NCI-H1048 (cell line): ENCODE data around the gene TMPRSS5.
"Not testable (repeated sequence)": the region's sequence is repeated elsewhere in the genome, so short reads cannot be mapped to it uniquely, and the experiment has no call there.

Experiments
- DNase-seq: peaks from one replicate; lab custom pipeline; 2025; lab: John Stamatoyannopoulos, UW

The TMPRSS5 gene

DNA sequence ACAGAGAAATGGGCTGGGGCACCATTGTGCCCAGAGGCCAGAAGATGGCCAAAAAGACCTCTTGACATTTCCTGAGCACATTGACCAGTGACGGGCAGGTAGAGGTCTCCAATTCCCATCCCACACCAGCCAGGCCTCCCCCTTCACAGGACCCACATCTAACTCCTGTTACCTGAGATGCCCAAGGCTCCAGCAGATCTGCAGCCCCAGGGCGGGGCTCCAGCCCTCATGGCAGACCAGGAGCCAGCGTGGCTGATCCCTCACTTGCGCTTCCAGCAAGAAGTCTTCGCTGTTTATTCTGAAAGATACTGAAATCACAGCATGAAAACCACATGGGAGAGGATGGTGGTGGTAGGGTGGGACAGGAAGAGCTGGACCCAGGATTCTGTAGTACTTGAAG, 9.0 kb downstream of the TMPRSS5 start:
- DNase-seq: no peak

DNA sequence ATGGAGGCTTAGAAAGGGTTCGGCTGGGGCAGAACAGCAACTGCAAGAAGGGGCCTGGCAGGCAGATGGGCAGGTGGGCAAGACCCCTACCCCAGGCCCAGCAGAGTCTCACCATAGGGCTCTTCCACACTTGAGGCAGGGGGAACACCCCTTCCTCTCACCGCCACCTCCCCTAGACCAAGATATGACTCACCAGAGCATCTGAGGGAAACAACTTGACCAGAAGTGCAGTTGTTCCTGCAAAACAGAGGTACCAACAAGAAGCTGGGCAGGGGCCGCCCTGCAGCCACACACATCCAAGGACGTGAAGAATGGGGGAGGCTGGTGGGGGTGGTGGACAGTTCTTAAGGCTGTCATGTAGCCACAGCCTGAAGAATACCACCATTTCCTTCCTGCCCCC, 10.9 kb downstream of the TMPRSS5 start:
- no peak for DNase-seq

DNA sequence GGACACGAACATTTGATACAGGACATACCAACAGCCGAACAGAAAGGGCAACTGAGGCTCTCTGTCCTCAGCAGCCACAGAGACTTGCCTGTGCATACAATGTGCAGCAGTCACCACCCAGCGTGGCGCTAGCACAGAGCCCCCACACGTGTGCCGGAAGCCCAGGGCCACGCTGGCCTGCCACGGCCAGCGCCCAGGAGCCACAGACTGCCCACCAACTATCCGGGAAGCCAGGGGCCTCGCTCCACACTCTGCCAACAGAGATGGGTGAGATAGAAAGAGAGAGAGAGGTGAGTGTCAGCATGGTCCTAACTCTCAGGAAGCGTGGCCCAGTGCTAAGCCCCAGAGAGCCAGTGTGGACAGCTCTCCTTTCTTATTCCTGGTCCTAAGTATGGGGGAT, 11.7 kb downstream of the TMPRSS5 start:
- no peak for DNase-seq

DNA sequence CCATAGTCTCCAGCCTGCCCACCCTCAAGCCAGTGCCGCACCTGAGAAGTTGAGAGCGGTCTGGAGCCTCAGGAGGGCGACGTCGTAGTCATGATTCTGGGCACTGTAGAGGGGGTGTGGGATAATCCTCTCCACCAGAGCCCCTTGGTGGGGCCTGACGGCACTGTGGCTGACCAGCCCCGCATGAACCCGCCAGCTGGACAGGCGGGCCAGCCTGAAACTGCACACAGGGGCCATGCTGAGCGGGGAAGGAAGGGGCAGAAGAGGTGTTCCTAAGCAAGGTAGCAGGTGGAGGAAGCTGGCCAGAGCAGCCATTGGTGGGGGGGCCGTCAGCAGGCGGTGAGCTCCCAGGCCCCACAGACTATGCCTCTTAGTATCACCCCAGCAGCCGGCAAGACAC, 13.1 kb downstream of the TMPRSS5 start:
- DNase-seq: no peak

DNA sequence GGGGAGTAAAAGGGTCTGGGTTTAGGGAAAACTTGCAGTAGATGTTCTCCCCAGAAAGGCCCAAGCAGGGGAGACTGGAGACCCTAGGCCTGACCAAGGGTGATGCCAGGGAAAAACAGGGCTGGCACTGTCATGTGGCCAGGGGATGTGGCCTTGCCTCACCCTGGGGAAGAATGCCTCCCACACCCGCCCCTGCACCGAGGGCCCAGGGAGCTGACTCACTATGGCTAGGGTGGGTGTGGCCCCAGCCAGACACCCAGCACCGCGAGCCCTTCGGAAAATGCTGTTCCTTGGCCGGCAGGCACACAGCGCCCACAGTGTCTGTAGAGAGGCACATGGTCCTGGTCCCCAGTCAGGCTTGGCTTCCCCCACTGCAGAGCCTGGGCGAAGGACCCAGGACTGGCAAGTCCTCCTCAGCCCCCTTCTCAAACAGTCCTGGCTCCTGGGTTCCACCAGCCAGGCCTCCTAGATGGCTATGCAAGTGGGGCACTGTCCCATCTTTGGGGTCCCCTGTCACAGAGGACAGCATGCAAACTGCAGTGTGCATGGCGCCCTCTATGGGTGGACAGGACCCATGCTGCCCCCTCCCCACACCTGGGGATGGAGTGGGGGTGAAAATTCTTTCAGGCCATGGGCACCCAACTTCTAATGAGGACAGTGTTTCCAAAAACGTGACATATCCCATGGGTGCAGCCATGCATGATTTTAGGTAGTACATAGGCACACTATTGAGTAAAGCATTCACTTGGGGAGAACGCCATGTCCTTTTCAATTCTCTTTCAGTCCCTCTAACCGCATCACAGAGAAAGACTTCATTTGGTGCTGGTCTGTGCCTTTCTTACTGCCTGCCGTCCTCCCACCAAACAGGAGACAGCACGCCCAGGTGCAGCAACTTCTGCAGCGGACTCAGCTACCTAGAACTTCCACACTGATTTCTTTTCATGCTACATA, 15.2 kb downstream of the TMPRSS5 start:
- DNase-seq: no peak

DNA sequence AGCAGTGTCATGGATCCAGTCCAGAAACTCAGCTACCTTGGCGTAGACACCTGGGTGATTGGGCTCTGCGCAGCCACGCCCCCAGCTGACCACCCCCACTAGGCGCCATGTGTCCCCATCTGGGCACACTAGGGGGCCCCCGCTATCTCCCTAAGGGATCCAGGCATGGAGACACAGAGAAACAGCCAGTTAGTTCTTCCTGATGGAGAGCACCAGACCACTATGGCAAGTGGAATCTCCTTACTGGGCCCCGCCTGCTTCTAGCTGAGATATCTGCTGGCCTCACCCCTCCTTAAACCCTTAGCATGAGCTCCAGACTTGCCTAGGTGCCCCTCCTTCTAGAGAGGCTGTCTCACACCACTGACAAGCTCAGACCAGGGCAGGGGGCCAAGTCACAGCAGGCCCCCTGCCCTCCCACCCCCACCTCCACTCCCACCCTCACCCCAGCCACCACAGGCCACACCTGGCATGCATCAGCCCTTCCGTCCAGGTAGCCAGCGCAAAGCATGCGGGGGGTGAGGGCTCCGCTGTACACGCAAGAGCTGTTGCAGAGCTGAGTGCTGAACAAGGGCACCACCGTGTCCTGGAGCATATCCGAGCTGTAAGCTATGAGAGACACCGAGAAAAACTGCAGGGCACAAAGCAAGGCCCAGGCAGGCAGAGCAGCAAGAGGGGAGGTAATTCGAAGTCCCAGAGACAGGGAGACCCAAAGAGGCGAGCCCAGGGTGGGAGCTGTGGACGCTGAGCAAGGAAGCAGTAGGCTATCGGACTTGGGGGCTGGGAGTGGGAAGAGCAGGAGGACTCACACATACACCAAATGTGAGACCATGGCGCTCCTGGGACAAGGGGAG, 16.1 kb downstream of the TMPRSS5 start:
- no peak for DNase-seq

DNA sequence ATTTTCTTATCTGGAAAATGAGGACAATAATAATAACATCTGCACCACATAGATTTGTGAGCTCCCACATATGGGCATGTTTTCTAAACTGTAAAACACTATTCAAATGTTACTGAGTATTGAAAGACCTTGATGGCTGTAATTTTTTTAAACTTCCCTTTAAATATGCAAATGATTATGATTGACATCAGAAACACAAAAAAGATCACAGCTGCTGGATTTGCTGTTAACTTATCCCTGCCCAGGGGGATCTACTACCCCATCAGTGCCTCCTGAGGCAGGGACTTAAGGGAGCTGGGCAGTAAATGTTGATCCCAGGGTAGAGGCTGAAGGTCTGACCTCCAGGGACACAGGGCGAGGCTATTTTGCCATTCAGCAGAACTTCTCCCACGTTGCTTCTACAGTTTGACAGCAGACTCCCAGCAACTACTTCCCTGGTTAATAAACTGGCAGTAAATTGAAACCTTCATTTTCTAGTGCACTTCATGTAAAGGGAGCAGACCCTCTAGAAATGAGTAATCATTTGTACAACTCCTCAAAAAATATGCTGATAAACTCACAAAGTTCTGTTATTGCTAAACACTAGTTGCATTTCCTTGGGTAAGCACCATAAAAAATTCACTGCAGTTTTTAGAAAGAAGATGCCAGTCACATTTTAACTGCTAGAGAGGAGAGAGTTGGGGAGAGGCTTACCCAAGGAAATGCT, 20.3 kb downstream of the TMPRSS5 start:
- no peak for DNase-seq

DNA sequence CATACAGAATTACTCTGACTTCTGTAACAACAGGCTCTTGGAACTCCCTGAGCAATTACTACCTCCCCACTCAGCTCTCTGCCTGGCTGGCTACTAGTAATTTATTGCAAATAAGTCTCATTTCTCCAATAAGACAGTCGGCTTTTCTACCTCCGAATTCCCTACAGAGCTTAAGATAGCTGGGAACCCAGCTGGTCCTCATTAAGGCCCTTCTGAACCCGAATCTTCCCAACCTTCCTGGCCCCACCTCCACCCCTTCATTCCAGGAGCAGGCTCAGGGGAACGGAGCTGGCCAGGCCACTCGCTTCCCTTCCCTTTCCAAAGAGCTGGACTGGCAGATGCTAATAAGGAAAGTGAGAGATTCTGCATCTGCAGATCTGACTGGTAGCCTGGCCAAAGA, 21.6 kb downstream of the TMPRSS5 start:
- no peak for DNase-seq

DNA sequence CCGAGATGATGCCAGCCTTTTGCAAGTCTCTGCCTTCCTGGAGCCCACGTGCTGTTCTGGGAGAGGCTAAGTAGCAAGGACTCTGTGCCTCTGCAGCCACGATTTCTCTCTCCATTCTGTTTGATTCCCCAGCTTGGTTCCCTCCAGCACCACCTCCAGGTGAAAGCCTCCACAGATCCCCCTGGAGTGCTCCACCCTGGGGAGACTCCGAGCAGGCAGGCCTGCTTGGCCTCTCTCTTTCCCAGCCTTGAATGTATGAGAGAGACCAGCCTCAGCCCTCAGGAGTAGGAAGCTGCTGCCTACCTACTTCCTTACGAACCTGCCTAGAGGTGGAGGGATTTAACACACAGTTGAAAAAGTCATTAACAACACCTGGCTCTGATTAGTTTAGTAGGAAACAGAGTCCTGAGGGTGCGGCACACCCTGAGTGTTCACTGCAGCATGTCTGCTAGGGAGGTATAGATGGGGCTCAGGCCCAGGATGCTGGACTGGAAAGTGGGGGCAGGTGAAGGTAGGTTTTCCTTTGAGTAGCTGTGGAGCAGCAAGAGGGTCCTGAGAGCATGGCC, 22.5 kb downstream of the TMPRSS5 start:
- no peak for DNase-seq

DNA sequence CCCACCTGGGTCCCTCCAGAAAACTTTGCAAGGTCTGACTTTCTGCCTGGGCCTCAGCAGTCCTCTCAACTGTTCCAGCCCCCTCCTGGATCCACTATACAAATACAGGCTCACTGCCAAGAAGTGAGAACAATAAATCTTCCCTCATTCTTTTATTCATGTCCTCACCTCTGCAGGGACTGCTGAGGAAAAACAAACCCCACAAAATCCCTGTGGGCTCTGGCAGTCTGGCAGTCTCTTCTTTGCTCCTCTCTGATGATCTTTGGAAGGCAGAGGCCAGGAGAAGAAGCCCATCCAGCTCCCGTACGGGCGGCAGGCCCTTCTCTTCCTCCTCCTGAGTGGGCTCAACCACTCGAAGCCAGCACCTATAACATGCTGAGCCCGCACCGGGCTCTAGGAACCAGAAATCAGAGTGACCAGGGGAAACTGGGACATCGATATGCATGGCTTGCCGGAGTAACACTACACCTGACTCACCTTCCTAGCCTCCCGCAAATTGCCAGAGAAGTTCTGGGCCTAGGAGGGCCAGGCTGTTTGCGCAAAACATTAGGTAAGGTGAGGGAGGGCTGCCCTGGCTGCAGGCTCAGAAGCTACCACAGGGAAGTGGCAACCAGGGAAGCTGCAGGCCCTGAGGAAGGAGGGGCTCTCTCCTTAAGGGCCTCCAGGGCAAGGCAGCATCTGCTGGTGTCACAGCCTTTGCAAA, 24.2 kb downstream of the TMPRSS5 start:
- DNase-seq: no peak

DNA sequence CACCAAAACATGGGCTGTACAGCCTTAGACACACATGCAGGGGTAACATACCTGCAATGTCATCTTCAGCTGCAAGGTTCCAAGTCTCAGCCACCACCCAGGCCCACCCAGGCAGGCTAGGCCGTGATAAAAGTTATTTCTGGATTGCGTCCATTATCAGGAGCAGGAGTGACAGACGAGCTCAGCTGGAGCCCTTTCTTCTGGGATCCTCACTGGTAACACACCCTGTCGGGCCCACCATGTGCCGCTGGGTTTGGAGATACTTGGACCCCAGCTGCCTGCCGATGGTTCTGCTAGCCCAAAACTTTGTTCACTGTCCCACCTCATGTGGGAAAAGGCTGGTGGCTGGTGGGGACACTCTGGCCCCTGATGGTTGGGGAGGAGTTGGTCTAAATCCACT, 24.8 kb downstream of the TMPRSS5 start:
- DNase-seq: no peak

DNA sequence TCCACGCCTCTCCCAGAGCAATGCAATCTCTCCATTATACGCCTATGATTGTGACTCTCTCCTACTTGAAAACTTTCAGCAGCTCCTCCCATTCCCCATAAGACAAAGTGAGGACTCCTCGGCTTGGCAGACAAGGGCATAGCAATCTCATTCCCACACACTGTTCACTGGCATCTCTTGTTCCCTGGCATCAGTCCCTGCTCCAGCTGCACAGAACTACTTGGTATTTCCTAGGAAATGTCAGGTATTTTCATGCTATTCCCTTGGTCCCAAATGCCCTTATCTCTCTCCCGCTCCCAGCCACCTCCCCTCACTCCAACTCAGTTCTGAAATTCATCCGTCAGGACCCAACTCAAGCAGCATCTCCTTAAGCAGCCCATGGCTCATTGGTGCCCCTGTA, 28.4 kb downstream of the TMPRSS5 start:
- no peak for DNase-seq

DNA sequence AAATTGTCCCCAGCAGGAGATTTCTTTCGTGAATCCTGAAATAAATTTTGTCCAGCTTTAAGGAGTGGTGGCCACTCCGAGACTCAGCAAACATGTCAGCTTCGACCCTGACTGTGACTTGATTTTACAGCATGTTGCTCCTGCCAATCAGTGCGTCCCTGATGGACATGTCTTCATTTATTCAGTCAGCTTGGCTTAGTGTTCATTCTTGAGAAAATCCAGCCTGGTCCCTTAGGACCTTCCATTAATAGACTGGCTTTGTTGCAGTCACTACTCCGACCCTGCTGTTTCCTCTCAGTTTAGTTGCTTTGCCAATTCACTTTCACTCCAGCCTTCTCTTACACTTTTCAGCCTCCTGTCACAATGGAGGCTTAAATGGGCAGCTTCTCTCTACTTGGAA, 30.5 kb downstream of the TMPRSS5 start:
- no peak for DNase-seq

DNA sequence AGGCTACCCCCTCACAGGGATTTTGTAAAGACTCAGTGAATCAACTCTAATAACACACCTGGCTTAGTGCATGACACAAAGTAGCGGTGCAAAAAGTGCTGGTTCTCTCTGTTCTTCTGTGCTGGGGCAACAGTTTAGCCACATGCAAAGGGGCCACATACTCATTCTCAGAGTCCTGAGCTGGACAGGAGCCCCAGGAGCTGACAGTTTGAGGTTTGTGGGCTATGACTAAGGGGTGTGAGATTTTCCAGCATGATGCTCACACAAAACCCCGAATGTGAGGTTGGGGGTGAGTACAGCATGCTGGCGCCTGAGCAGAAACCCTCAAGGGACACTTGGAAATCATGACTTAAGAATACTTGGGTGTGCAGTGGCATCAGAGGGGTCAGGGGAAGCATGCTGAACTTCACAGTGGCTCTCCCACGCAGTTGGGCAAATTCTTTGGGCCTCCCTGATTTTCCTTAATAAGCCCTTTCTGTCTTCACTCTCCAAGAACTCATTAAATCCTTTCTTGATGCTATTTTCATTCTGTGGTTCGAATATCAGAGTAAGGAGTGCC, 31.0 kb downstream of the TMPRSS5 start:
- no peak for DNase-seq

DNA sequence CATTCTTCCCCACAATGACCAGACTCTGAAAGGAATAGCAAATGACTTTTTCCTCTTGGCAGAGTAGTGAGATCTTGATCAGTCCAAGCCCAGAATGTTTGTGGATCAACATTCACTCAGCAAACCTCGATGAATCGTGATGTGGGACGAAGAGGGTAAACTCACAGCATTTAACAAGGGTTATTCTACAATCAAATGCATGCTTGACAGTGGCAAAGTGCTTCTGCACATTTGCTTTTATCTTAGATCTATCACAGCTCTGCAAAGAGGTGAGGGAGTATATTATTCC, 31.8 kb downstream of the TMPRSS5 start:
- no peak for DNase-seq

DNA sequence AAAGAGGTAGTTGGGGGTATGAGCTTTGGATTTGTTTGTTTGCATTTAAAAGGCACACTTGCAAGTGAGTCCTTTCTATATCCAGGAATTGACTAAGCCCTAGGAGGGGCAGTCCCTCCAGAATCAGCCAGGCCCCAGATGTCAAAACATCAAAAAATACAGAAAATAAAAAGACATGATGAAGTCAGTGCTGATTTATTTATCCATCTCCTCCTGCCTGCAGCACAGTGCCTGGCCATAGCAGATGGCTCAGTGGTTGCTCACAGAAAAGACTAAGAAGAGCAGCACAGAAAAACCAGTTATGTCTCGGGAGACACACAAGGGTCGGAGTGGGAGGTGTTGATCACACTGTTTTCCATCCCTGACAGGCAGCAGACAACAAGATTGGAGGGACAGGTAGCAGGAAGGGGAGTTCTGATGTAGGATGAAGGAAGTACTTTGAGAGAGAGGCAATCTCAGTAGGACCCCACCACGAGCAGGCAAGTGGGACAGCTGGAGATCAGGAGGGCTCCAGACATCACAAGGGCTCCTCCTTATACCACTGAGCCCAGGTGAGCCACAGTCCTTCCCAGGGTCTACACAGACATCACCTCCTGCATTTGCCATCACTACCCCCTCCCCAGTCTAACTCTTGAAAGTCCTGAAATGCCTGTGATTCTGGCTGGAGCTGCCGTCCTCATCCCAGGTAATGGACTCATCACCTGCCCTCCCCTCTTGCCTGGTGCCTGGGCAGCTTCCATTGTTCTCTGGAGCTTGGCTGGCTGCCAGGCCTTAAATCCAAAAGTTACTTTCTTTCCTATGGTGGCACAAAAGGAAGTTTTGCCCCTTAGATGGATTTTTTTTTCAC, 32.3 kb downstream of the TMPRSS5 start:
- no peak for DNase-seq

DNA sequence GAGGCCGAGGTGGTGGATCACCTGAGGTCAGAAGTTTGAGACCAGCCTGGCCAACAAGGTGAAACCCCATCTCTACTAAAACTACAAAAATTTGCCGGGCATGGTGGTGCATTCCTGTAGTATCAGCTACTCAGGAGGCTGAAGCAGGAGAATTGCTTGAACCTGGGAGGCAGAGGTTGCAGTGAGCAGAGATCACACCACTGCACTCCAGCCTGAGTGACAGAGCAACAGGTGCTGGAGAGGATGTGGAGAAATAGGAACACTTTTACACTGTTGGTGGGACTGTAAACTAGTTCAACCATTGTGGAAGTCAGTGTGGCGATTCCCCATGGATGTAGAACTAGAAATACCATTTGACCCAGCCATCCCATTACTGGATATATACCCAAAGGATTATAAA, 34.2 kb downstream of the TMPRSS5 start:
- not testable (repeated sequence) for DNase-seq

DNA sequence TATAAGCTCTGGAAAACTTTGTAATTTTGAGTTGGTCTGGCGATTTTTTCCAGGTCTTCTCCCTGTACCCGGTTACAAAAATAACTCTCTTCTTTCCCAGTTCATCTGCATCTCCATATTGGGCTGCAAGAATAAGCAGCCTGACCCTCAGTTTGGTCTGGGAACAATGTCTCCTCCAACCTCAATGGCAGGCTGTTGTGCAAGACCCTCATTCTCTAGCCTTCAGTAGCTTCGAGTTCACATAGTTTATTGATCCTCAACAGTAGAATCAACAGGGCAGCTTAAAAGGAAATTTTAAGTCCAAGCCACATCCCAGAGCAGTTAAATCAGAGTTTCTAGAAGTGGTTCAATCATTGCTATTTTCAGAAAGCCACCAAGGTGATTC, 35.3 kb downstream of the TMPRSS5 start:
- DNase-seq: no peak

DNA sequence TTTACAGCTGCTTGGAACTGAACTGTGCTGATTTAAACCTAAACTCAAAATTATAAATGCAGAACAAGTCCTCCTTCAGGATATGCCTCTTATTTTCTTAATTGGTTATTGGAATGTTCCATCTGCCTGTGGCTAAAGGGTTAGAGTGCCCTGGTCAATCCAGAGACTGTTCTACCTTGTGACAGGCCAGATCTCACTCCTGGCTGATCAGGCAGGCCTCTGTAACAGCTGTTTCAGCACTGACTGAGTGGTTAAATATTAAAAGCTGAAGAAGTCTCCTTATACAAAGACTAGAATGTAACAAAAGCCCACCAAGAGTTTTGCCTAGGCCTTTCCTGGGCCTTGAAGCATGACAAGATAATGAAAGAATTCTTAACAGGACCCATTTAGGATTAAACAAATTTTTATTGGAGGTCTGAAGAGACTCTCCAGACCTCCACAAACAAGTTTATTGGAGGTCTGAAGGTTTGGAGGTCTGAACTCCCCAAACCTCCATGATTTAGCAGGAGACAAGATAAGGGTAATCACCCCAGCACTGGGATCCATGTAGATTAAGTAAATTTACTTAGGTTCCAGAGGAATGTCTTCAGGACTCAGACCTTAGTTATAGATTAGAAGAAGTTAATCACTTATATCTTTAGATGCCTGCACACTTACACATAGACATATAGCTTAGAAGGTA, 35.8 kb downstream of the TMPRSS5 start:
- no peak for DNase-seq

DNA sequence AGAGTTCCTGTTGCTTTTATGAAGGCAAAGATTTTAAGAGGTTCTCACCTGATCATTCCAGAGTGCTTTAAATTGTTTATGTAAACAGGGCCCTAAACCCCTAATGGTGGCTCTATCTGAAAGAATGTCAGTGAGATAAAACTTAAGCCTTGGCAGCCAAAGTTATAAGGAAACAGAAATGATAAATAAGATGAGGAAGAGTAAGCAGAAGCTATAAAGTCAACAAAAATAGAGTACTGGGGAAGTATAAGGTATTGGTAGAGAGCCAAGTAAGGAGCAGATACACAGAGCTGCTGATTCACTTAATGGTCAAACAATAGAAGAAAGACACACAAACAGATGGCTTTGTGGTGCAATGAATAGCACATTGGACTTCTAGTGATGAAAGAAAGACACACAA, 37.9 kb downstream of the TMPRSS5 start:
- DNase-seq: no peak
